Ishikawa (cell line): Measurements from ENCODE around the gene LIMS2.

ENCODE experiments used
- EGR1 ChIP-seq: IDR thresholded peaks from 2 replicates; pipeline ENCODE4 v1.6.1; 2012
- EP300 ChIP-seq: IDR thresholded peaks from 2 replicates; pipeline ENCODE4 v1.6.1; 2012; ENCODE audit warnings: borderline replicate concordance
- TEAD4 ChIP-seq: IDR thresholded peaks from 2 replicates; pipeline ENCODE4 v1.6.1; 2012
- TF ChIP-seq, protein P1 (sequence below): IDR thresholded peaks from 2 replicates; pipeline ENCODE4 v1.6.1; 2012

DNA sequence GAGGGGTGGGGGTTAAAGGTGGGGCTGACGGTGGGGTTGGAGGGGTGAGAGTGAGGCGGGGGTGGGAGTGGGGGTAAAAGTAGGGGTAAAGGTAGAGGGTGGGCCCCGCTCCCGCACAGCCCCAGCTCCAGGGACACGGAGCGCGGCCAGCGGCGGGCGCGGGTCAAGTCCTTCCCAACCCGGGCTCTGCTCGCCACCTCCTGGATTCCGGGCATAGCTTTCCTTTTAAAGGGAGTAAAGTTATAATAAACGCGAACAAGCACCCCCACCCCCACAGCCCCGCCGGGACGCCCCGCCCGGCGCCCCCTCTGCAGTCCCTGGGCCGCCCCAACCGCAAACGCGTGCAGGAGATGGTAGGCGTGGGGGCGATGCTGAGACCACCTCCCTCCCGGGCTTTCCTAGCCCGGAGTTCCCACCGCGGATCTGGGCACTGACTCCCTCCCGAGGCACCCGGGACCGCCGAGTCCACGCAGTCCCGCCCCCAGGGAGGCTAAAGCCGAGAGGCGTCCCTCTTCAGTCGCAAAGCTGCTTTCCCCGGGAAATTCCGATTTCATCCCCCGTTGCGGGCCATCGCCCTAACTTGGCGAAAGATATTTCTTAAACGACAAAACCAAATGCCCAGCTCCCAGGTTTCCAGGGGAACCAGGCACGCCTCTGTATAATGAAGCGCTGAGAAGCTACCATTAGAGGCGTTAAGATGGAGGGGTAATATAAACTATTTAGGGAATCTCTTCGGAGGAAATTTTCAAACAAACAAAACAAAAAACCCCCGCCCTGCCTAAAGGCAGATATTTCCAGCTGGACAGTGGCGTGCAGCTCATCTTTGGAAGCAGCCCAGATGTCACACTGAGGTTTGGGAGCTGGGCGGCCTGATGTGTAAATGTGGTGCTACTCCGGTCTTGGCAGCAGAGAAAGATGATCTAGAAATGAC lies at the start of gene LIMS2:
- TF ChIP-seq, protein P1, sequence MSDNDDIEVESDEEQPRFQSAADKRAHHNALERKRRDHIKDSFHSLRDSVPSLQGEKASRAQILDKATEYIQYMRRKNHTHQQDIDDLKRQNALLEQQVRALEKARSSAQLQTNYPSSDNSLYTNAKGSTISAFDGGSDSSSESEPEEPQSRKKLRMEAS, result peak; percentile 20; the same call in 1 of the 2 replicates
- TF ChIP-seq EGR1 (no peak; the same call in 1 of the 2 replicates), TEAD4 (peak; percentile 76), EP300 (no peak)
